Kidney (tissue), 14 donors: ENCODE data around the gene ACVR1. TPM values are rescaled to one million over a fixed set of nuclear protein-coding genes. Genes with fewer than 3 reads are reported as not detected.

Source experiments
- DNase-seq, 5 donors: peaks; one replicate each; pipeline ENCODE4 v3.0.0-alpha.2; 2013 to 2020
- FAIRE-seq: peaks from 2 replicates; lab custom pipeline; 2012; peaks lifted over from hg19 to GRCh38; lab: Jason Lieb, UNC
- H3K27ac ChIP-seq, 2 donors: one replicate each; pipeline ENCODE4 v1.7.0; 2013; ENCODE audit warnings: low read depth in 2 of 2, low read length in 2 of 2, inconsistent platforms in 1 of 2
- H3K27me3 ChIP-seq: one replicate; pipeline ENCODE4 v1.7.1; 2013; ENCODE audit warnings: low read length, inconsistent platforms; ENCODE audit not compliant: control insufficient read depth, insufficient read depth
- H3K36me3 ChIP-seq, 3 donors: one replicate each; pipeline versions ENCODE4 v1.7.0 to v1.7.1; 2013; ENCODE audit warnings: low read length in 3 of 3, control low read depth in 1 of 3, inconsistent platforms in 1 of 3; ENCODE audit not compliant: insufficient read depth in 3 of 3, control insufficient read depth in 2 of 3
- H3K4me1 ChIP-seq, 3 donors: one replicate each; pipeline versions ENCODE4 v1.7.0 to v1.7.1; 2013; ENCODE audit warnings: low read length in 3 of 3, inconsistent platforms in 1 of 3, low read depth in 1 of 3; ENCODE audit not compliant: control insufficient read depth in 2 of 3, insufficient read depth in 2 of 3
- H3K4me3 ChIP-seq, 3 donors: one replicate each; pipeline versions ENCODE4 v1.7.0 to v1.8.1; 2013; ENCODE audit warnings: low read length in 3 of 3, control low read depth in 1 of 3, inconsistent platforms in 1 of 3
- H3K9ac ChIP-seq, 3 donors: one replicate each; pipeline versions ENCODE4 v1.7.0 to v1.7.1; 2013; ENCODE audit warnings: low read length in 3 of 3, control low read depth in 1 of 3, inconsistent platforms in 1 of 3
- H3K9me3 ChIP-seq, 3 donors: one replicate each; pipeline versions ENCODE4 v1.7.0 to v1.7.1; 2013; ENCODE audit warnings: low read length in 3 of 3, control low read depth in 1 of 3, inconsistent platforms in 1 of 3; ENCODE audit not compliant: control insufficient read depth in 2 of 3, insufficient read depth in 1 of 3
- intact Hi-C: fragments of 100-400 bp; cut with DNase I; formaldehyde crosslinking; loops from one replicate; pipeline ENCODE4 v1.11.1; 2022
- polyA plus RNA-seq: library from polyadenylated mRNA; stranded (reverse); fragments of 350-450 nt; fragmentation: Illumina TruSeq; extraction: RNeasy Lipid Tissue Mini Kit (QIAGEN cat#74804); gene quantifications from one replicate; pipeline ENCODE4 v1.2.3, GENCODE V29; 2014; ENCODE audit warnings: low read depth, low replicate concordance; ENCODE audit not compliant: insufficient read depth
- total RNA-seq: library from RNA; stranded (reverse); fragmentation: NEBNext Ultra II Directional; extraction: Animal tissue kit (Norgen Biotek cat#: 25700); gene quantifications from one replicate; pipeline ENCODE4 v1.2.1, GENCODE V29; 2021
- TF ChIP-seq, protein P1 (sequence below): IDR thresholded peaks from 3 replicates; pipeline ENCODE4 v1.5.1; 2012; ENCODE audit warnings: mild to moderate bottlenecking, moderate library complexity, borderline replicate concordance; ENCODE audit not compliant: insufficient read depth; ENCODE audit errors: extremely low read depth
- donor health status: control.
- donor health status: control.
- donor health status: control.
- donor health status: control.
- donor health status: control.
- donor health status: DM: yes; HTN: yes; CAD: no.
- donor health status: Normal renal cell carcinoma (clear cell type).

Gene ACVR1
- total and polyA plus RNA-seq, 2 donors from 2014 or later, result 16.3 to 38.3 TPM

DNA sequence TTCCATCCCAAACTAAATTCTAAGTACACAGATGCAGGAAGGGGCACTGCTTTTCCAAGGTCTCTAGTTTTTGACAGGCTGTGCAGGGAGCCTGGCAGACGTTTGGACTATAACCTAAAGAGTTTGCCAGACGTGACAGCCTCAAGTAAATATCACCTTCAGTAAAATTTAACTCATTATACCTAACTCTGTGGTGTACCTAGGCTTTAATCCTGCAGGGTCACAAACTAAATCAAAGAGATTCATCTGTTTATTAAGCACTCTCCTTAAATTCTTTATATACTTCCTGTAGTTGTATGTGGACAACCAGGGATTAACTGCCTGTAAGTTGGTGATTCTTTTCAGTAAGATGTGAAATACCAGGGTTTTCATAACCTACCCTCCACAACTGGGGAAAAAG lies 92.9 kb downstream of the ACVR1 start:
- DNase-seq, result no peak
- H3K9me3 ChIP-seq, result no peaks in the 10 kb centered on the region
- H3K36me3 ChIP-seq, result peaks cover 0 to 8% (median 5%) of the 10 kb centered on the region in 3 donors
- intact Hi-C loops, result no loop called here
- no peak overlapping the region for H3K4me3 ChIP-seq
- peaks cover 0 to 37% (median 12%) of the 10 kb centered on the region in 3 donors for H3K4me1 ChIP-seq
- TF ChIP-seq, protein P1, sequence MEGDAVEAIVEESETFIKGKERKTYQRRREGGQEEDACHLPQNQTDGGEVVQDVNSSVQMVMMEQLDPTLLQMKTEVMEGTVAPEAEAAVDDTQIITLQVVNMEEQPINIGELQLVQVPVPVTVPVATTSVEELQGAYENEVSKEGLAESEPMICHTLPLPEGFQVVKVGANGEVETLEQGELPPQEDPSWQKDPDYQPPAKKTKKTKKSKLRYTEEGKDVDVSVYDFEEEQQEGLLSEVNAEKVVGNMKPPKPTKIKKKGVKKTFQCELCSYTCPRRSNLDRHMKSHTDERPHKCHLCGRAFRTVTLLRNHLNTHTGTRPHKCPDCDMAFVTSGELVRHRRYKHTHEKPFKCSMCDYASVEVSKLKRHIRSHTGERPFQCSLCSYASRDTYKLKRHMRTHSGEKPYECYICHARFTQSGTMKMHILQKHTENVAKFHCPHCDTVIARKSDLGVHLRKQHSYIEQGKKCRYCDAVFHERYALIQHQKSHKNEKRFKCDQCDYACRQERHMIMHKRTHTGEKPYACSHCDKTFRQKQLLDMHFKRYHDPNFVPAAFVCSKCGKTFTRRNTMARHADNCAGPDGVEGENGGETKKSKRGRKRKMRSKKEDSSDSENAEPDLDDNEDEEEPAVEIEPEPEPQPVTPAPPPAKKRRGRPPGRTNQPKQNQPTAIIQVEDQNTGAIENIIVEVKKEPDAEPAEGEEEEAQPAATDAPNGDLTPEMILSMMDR, result no peak
- no peak overlapping the region for H3K9ac ChIP-seq
- H3K27ac ChIP-seq, result peak overlapping the region in 1 of 2 donors; percentile 47
- no peak for FAIRE-seq
- H3K27me3 ChIP-seq, result no peaks in the 10 kb centered on the region

DNA sequence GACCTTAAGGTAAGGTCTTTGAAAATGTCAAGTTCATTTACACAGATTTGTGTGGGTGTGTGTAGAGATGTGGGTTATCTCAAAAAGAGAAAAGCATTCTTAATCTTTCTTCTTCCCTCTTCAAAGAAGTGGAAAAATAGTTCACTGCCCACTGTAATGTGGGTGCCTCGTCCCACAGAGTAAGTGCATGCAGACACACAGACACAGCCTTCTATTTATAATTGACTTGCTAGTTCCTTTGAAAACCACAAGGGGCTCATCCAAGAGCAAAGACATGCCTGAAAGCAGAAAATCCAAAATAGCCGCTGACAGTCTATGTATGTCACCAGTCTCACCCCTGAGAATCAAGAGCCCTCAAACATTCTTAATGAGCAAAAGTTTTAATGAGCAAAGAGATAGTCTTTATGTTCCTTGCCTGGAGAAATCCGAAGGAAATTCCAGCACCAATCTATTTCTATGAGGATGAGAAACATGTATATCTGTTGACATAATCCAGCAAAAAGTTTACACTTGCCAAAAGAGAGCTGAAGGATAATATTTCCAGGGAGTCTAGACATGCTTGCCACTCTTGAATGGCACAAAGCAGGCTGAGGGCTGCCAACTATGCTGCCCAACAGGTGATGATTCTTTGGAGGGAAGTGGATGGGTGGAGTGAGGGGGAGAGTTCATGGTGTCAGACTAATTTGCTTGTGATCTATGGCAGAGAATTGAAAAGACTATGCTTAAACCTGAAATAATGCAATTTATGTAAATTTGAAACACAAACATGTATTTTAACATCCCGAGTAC lies 93.9 kb downstream of the ACVR1 start:
- no peaks in the 10 kb centered on the region for H3K9me3 ChIP-seq
- H3K36me3 ChIP-seq, result peaks cover 3 to 14% (median 10%) of the 10 kb centered on the region in 3 donors
- TF ChIP-seq, protein P1, result no peak
- H3K27me3 ChIP-seq, result no peaks in the 10 kb centered on the region
- H3K9ac ChIP-seq, result peak overlapping the region in 1 of 3 donors; percentile 5
- peaks cover 0 to 37% (median 12%) of the 10 kb centered on the region in 3 donors for H3K4me1 ChIP-seq
- no peak for FAIRE-seq
- H3K27ac ChIP-seq, result peak overlapping the region in 1 of 2 donors; percentile 8
- intact Hi-C loops, result no loop called here
- no peak overlapping the region for H3K4me3 ChIP-seq
- no peak for DNase-seq

DNA sequence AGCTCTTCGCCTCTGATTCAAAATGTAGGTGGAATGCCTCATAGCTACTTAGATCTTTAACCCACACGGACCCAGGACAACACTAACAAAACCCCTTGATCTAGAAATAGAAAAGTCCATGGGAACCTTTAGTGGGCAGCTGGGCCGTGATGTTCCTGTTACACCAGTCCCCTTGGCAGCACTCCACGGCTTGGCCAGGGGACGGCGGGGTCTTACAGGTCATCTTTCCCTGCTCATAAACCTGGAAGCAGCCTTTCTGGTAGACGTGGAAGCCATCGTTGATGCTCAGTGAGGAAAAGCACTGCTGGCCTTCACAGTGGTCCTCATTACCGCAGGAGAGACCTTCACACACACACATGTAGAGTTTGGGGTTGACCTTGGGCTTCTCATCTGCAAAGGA lies 95.9 kb downstream of the ACVR1 start:
- H3K27ac ChIP-seq, result no peak overlapping the region
- H3K4me1 ChIP-seq, result peaks cover 0 to 27% (median 8%) of the 10 kb centered on the region in 3 donors
- intact Hi-C loops, result no loop called here
- H3K4me3 ChIP-seq, result no peak overlapping the region
- DNase-seq (no peak), FAIRE-seq (no peak)
- H3K9ac ChIP-seq, result no peak overlapping the region
- no peaks in the 10 kb centered on the region for H3K9me3 ChIP-seq
- peaks cover 3 to 26% (median 16%) of the 10 kb centered on the region in 3 donors for H3K36me3 ChIP-seq
- TF ChIP-seq, protein P1, result no peak
- H3K27me3 ChIP-seq, result no peaks in the 10 kb centered on the region
